Psoas muscle (tissue), 8 donors: ENCODE data around the gene DCTN3. TPM values are rescaled to one million over a fixed set of nuclear protein-coding genes. Genes with fewer than 3 reads are reported as not detected.

ENCODE experiments used
- ATAC-seq, 4 donors: fragments of 200-7000 bp; cut with Tn5 transposase; one replicate each; pipeline ENCODE4 v1.9.1; 2020; ENCODE audit warnings: moderate library complexity in 3 of 4, mild to moderate bottlenecking in 2 of 4
- DNase-seq, 2 donors: peaks; one replicate each; pipeline ENCODE4 v3.0.0-alpha.2; 2020
- H3K27ac ChIP-seq: fragments of 200-600 bp; one replicate; pipeline ENCODE4 v1.8.0; 2022
- H3K27me3 ChIP-seq, 3 donors: fragments of 200-600 bp in 1 of 3; one replicate each; pipeline versions ENCODE4 v1.6.1 to v1.8.0; 2013 to 2022; ENCODE audit warnings: low read length in 2 of 3, mild to moderate bottlenecking in 2 of 3, moderate library complexity in 1 of 3; ENCODE audit not compliant: insufficient read depth in 3 of 3
- H3K36me3 ChIP-seq, 2 donors: fragments of 200-600 bp in 1 of 2; one replicate each; pipeline versions ENCODE4 v1.6.1 to v1.8.0; 2013 to 2022; ENCODE audit warnings: low read depth in 1 of 2, mild to moderate bottlenecking in 1 of 2, moderate library complexity in 1 of 2; ENCODE audit not compliant: insufficient read depth in 1 of 2
- H3K4me1 ChIP-seq: fragments of 200-600 bp; one replicate; pipeline ENCODE4 v1.8.0; 2022
- H3K4me3 ChIP-seq: fragments of 200-600 bp; one replicate; pipeline ENCODE4 v1.8.0; 2022; ENCODE audit warnings: mild to moderate bottlenecking
- H3K9me3 ChIP-seq: fragments of 200-600 bp; one replicate; pipeline ENCODE4 v1.8.0; 2022
- WGBS, 3 donors: extraction: QIAGEN DNeasy Blood & Tissue Kit; methylation state at CpG; one replicate each; pipeline versions ENCODE4 v1.1.6 to v1.1.7; 2013; 5-methylcytosine and 5-hydroxymethylcytosine counted together
- intact Hi-C, 2 donors: fragments of 100-400 bp; cut with DNase I; formaldehyde crosslinking; loops; one replicate each; pipeline versions ENCODE4 v1.11.0 to v1.14.2; 2022
- polyA plus RNA-seq, 3 donors: library from polyadenylated mRNA; stranded (reverse); fragments of 200-250 nt; gene quantifications; one replicate each; pipeline ENCODE4 v1.2.3, GENCODE V29; 2013
- total RNA-seq, 4 donors: library from RNA; stranded (reverse); fragmentation: NEBNext Ultra II Directional in 2 of 4; extraction: Animal tissue kit (Norgen Biotek cat#: 25700) in 2 of 4; gene quantifications; one replicate each; pipeline versions ENCODE4 v1.2.1 to v1.2.4, GENCODE V29; 2021 to 2023
- TF ChIP-seq, protein P1 (sequence below): fragments of 200-600 bp; IDR thresholded peaks from one replicate; pipeline ENCODE4 v1.8.0; 2022; ENCODE audit warnings: antibody characterized with exemption
- donor health status: healthy with polysubstance abuse.
- donor health status: DM: no; HTN: no; CAD: no; lungs with moderate emphysema.
- donor health status: Bipolar disorder and iron deficiency.
- donor health status: healthy.
- donor health status: DM: yes; HTN: yes; CAD: no.
- donor health status: DM: no; HTN: no; CAD: no.
- donor health status: DM: no; HTN: no; CAD: no.
- donor health status: DM: yes; HTN: yes; CAD: no.

Gene DCTN3
- total and polyA plus RNA-seq, 7 donors = 52.7 to 109 (median 95.8) TPM

DNA sequence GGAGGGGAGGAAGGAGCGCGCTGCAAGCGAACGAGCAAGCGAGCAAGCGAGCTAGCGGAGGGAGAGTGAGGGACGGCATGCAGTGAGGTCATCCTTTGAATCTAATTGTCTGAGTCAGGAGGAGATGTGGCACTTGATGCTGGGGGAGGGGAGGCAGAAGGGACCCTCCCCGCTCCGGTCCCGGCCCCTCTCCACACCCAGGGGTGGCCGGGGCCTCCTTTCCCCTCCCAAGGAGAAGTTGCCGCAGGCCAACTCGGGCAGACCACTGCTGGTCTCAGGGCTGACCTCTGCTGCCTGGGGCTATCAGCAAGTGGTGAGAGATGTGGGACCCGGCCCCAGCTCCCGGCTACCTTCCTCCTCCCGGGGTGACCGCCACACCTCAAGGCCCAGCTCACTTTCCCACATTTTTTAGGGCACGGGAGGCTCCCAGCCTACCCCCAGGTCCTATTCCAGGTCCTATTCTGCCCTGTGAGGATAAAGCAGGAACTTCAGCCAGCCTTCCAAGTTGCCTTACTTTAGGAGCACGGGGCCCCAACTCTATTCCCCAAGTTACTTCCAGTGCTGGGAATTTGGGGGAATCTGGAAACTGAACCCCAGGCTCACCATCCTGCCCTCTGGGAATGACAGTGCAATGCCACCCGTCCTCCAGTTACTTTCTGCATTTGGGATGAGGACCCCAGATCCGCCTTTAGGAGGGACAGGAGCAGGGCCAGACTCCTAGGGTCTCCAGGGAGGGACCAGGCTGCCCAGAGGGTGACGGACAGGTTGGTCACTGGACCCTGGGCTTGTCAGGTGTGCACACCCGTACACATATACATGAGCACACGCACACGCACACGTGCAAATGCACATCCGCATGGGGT lies 41.8 kb downstream of the DCTN3 start:
- peaks cover 10% of the 10 kb centered on the region for H3K4me1 ChIP-seq
- 51 to 59% (median 54%) methylated on average over 27 to 28 of the region's 28 CpGs for WGBS, 3 donors
- no peaks in the 10 kb centered on the region for H3K9me3 ChIP-seq
- H3K27ac ChIP-seq = no peak overlapping the region
- ATAC-seq (peak; percentile 23 to 50 (median 32)), DNase-seq (no peak)
- H3K27me3 ChIP-seq = peaks cover 0 to 4% (median 2%) of the 10 kb centered on the region in 3 donors
- intact Hi-C loops = no loop called here
- TF ChIP-seq, protein P1, sequence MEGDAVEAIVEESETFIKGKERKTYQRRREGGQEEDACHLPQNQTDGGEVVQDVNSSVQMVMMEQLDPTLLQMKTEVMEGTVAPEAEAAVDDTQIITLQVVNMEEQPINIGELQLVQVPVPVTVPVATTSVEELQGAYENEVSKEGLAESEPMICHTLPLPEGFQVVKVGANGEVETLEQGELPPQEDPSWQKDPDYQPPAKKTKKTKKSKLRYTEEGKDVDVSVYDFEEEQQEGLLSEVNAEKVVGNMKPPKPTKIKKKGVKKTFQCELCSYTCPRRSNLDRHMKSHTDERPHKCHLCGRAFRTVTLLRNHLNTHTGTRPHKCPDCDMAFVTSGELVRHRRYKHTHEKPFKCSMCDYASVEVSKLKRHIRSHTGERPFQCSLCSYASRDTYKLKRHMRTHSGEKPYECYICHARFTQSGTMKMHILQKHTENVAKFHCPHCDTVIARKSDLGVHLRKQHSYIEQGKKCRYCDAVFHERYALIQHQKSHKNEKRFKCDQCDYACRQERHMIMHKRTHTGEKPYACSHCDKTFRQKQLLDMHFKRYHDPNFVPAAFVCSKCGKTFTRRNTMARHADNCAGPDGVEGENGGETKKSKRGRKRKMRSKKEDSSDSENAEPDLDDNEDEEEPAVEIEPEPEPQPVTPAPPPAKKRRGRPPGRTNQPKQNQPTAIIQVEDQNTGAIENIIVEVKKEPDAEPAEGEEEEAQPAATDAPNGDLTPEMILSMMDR = no peak
- H3K4me3 ChIP-seq = peak overlapping the region; percentile 33
- peaks cover 0 to 30% of the 10 kb centered on the region in 2 donors for H3K36me3 ChIP-seq

DNA sequence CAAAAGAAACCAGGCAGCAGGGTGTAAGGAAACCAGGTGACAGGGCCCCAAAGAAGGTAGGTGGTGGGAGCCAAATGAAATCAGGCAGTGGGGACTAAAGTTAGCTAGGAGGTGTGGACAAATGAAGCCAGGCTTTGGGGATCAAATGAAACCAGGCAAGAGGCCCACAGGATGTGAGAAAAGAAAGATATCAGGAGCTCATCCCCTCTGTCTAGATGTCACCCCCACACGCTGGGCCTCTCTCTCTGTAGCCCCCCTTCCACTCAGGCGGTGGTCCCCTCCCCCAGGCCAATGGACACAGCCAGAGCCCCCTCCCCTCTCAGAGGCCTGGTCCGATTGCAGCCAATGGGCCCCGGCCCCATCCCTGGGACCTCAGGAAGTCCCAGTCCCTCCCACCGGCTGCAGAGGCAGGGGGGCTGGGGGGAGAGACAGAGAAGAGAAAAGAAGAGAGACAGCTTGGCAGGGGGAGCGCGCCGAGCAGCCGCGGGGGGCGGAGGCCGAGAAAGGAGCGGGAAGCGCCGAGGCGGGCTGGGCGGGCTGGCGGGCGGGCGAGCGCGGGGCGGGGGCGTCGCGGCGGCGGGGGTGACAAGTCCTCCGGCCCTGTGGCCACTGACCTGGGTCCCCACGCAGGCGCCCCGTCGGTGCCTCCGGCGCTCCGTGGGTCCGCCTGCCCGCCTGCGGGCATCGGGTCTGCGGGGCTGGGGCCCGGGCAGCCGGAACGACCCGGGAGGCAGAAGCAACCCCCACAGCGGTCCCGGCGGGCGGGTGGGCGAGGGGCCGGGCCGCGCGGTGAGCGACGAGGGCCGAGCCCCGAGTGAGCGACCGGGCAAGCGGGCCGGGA lies 42.7 kb downstream of the DCTN3 start:
- Histone ChIP-seq H3K36me3 (peaks cover 0 to 30% of the 10 kb centered on the region in 2 donors), H3K4me1 (peaks cover 10% of the 10 kb centered on the region), H3K9me3 (no peaks in the 10 kb centered on the region), H3K4me3 (peak overlapping the region; percentile 33), H3K27ac (no peak overlapping the region), H3K27me3 (peaks cover 0 to 4% (median 2%) of the 10 kb centered on the region in 3 donors)
- intact Hi-C loops = no loop called here
- ATAC-seq = no peak
- TF ChIP-seq, protein P1 = no peak
- WGBS, 3 donors = 32 to 46% (median 36%) methylated on average over 25 to 58 of the region's 62 CpGs
- no peak for DNase-seq

DNA sequence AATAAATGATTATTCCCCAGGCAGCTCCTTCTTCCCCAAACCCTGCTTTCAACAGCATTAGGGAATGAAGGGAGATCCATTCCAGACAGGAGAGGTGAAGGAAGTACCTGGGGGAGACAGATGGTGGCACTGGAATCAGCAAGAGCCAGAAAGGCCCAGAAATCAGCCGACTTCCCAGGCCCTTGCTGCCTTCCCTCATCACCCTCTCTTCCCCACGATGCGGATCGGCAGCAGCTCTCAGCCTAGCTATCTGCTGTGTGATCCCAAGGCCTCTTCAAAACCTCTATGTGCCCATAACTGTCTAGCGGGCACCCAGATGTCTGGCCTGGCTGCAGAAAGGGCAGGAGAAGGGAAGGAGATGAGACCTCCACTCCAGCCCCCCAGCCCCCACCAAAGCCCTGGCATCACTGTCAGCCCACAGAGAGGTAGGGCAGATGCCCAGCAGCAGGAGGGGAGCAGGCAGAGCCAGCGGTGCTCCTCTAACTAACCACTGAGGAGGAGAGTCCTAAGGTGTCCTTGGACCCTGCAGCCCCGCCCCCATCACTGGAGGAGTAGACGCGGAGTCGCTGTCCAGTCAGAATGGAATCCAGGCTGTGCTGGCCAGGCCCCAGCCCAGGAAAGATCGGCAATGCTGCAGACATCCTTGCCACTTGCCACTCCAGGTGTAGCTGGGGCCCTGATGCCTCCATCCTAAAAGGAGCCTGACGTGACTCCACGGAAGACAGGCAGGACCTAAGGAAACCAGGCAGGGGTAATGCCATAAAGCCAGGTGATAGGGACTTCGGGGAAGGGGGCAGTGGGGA lies 43.5 kb downstream of the DCTN3 start:
- H3K27ac ChIP-seq = no peak overlapping the region
- no peaks in the 10 kb centered on the region for H3K9me3 ChIP-seq
- no peak for ATAC-seq
- no peak for DNase-seq
- WGBS, 3 donors = 73 to 74% (median 74%) methylated on average over 14 of the region's 14 CpGs
- H3K36me3 ChIP-seq = peaks cover 0 to 30% of the 10 kb centered on the region in 2 donors
- TF ChIP-seq, protein P1 = no peak
- peaks cover 0 to 4% (median 2%) of the 10 kb centered on the region in 3 donors for H3K27me3 ChIP-seq
- H3K4me1 ChIP-seq = peaks cover 9% of the 10 kb centered on the region
- intact Hi-C loops = no loop called here
- H3K4me3 ChIP-seq = no peak overlapping the region

DNA sequence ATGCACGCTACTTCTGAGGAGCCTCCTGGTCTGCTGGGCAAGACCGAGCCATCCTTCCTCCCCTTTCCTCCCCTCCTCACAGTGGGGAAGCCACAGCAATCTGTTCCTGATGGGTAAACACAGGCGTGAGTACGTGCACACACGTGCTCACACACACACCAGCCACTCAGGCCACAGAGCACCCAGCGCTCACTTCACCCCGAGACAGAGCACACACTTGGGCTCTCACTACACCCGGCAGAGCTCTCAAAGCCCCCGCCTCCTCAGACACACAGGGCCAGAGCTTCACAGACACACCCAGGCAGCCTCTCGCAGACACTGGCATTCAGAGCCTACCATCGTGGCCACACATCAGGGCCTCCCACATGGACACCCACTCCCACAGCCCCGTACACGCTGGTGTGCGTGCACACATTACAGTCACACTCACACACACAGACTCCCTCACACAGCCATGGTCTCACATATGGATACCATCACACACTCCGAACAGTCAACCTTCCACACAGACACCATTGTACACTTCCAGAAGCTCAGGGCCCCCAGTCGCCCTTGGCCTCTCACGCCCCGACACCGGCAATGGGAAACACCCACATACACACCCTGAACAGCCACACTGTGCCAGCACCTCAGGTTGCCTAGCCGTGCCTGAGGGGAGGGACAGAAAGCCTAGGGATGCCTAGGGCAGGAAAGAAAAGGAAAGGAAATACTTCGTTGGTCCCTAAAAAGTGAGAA lies 44.3 kb downstream of the DCTN3 start:
- intact Hi-C loops = no loop called here
- H3K27ac ChIP-seq = no peak overlapping the region
- ATAC-seq (no peak), DNase-seq (no peak)
- peaks cover 0 to 4% (median 2%) of the 10 kb centered on the region in 3 donors for H3K27me3 ChIP-seq
- H3K9me3 ChIP-seq = no peaks in the 10 kb centered on the region
- peaks cover 12% of the 10 kb centered on the region for H3K4me1 ChIP-seq
- H3K4me3 ChIP-seq = no peak overlapping the region
- WGBS, 3 donors = 88 to 89% (median 89%) methylated on average over 21 of the region's 21 CpGs
- peaks cover 0 to 25% of the 10 kb centered on the region in 2 donors for H3K36me3 ChIP-seq
- TF ChIP-seq, protein P1 = no peak
